Measurements from ENCODE around the gene ESRRA. TPM values are rescaled to one million over a fixed set of nuclear protein-coding genes. Genes with fewer than 3 reads are reported as not detected.
A peak's percentile ranks its signal among the peaks of the same experiment; 100 is the strongest.

The ESRRA gene
- total and polyA plus RNA-seq, 2 of the 8 experiments (the other 6 are each of a cell fraction or from before 2014, with no cell fraction given), result 18.2 to 37.0 TPM

DNA sequence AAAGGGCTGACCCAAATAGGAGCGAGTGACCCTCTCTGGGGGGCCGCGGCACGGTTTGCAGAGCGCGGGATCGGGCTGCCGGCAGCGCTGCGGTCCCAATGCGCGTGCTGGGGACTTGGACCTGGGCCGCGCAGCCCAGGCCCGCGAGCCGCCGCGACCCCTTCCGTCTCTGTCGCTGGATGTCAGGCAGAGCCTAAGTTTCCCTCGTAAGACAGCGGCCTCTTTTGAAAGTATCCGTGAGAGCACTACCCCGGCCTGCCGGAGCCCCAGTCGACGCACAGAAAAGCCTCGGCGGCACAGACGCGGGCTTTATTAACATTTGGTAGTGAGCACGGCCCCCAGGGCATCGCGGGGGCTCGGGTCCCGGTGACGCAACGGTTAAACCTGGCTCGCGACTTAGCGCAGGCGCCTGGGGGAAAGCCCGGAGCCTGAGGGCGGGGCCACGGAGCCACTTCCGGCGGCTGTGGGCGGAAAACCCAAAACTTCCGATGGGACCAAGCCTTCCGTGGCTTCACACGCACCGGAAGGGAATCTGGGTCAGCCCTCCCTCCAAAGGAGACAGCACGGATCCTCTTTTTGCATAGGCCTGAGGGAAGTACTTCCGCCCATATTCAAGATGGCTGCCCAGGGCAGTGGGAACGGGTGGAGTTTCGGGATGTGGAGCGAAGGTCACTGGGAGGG lies 35.6 kb upstream of the ESRRA start (continued):
- TF ChIP-seq, protein P1, sequence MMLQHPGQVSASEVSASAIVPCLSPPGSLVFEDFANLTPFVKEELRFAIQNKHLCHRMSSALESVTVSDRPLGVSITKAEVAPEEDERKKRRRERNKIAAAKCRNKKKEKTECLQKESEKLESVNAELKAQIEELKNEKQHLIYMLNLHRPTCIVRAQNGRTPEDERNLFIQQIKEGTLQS (IDR thresholded peaks at IDR 0.05; ENCODE audit: insufficient read depth, low read depth, low read length), result peak; percentile 81; the same call in 1 of the 2 replicates
- TF ChIP-seq NANOG (IDR thresholded peaks at IDR 0.05; ENCODE audit: insufficient read depth, low read depth, low read length, poor library complexity, severe bottlenecking), result no peak
- TF ChIP-seq TEAD4 (IDR thresholded peaks at IDR 0.05; ENCODE audit: low read depth, low read length), result no peak
- 0 out of 2 replicates have a peak, but pooled peaks have one; percentile 35 for TF ChIP-seq FOSL1 (IDR thresholded peaks at IDR 0.05; ENCODE audit: insufficient read depth, low read depth, low read length)
- no peak for TF ChIP-seq KDM1A (IDR thresholded peaks at IDR 0.05; ENCODE audit: borderline replicate concordance, low read length)
- TF ChIP-seq POLR2A (IDR thresholded peaks at IDR 0.05; ENCODE audit: control extremely low read depth in 1 of 2, low read depth in 2 of 2, low read length in 2 of 2), result no peak; a peak in 1 of 3 replicates
- TF ChIP-seq TAF1 (IDR thresholded peaks at IDR 0.05; ENCODE audit: low read depth, low read length), result no peak; the same call in none of the 2 replicates
- no peak for TF ChIP-seq JUN (IDR thresholded peaks at IDR 0.05; ENCODE audit: low read depth, low read length)
- TF ChIP-seq SAP30 (IDR thresholded peaks at IDR 0.05; ENCODE audit: insufficient read depth, insufficient replicate concordance, low read length), result no peak
- TF ChIP-seq TBP (IDR thresholded peaks at IDR 0.05; ENCODE audit: low read depth, low read length), result peak; percentile 41; the same call in 1 of the 2 replicates
- TF ChIP-seq SIX5 (IDR thresholded peaks at IDR 0.05; ENCODE audit: low read depth, low read length), result peak; percentile 79
- TF ChIP-seq NRF1 (IDR thresholded peaks at IDR 0.05; ENCODE audit: low read depth, low read length), result peak; percentile 59
- TF ChIP-seq ZNF274 (IDR thresholded peaks at IDR 0.05; ENCODE audit: borderline replicate concordance, extremely low read depth, low read length), result no peak
- TF ChIP-seq SRF (IDR thresholded peaks at IDR 0.05; ENCODE audit: low read depth, low read length), result peak; percentile 42; the same call in 1 of the 2 replicates
- no peak for TF ChIP-seq TAF7 (optimal IDR thresholded peaks at IDR 0.05; ENCODE audit: borderline replicate concordance, low read depth, low read length)
- TF ChIP-seq KDM4A (IDR thresholded peaks at IDR 0.05; ENCODE audit: low read depth, low read length, severe bottlenecking), result peak; percentile 32
- no peak for TF ChIP-seq SP2 (IDR thresholded peaks at IDR 0.05; ENCODE audit: low read length)
- no peak for TF ChIP-seq SIRT6 (IDR thresholded peaks at IDR 0.05; ENCODE audit: low read length)
- peak; percentile 71 to 93; a peak in 2 of 4 replicates for TF ChIP-seq SIN3A (conservative IDR thresholded peaks at IDR 0.05 in 1 of 2, IDR thresholded peaks at IDR 0.05 in 1 of 2; ENCODE audit: low read depth in 1 of 2, low read length in 2 of 2)
- TF ChIP-seq RNF2 (IDR thresholded peaks at IDR 0.05; ENCODE audit: borderline replicate concordance, low read depth, low read length, missing control alignments, poor library complexity, severe bottlenecking), result no peak
- TF ChIP-seq SP1 (IDR thresholded peaks at IDR 0.05; ENCODE audit: low read depth, low read length), result peak; percentile 86
- TF ChIP-seq EZH2 (IDR thresholded peaks at IDR 0.05; ENCODE audit: low read depth, low read length, severe bottlenecking), result no peak
- TF ChIP-seq EP300 (IDR thresholded peaks at IDR 0.05; ENCODE audit: borderline replicate concordance in 1 of 2, low read depth in 2 of 2, low read length in 2 of 2), result 0 out of 3 replicates have a peak, but pooled peaks of 1 of the 2 experiments have one; percentile 27
